H9 (cell line): Measurements from ENCODE around the gene SKOR2. TPM values are rescaled to one million over a fixed set of nuclear protein-coding genes. Genes with fewer than 3 reads are reported as not detected.
"Not testable (repeated sequence)": the region's sequence is repeated elsewhere in the genome, so short reads cannot be mapped to it uniquely, and the experiment has no call there.

ENCODE experiments used
- DNase-seq: peaks from one replicate; pipeline ENCODE4 v3.0.0-alpha.2; 2017
- H2AFZ ChIP-seq: one replicate; pipeline ENCODE4 v1.6.1; 2013; ENCODE audit warnings: mild to moderate bottlenecking, low read length, control low read depth, moderate library complexity
- H2AK5ac ChIP-seq: 2 replicates; pipeline ENCODE4 v1.6.1; 2013; ENCODE audit warnings: low read length, control low read depth, mixed read lengths; ENCODE audit not compliant: insufficient read length
- H2BK120ac ChIP-seq: one replicate; pipeline ENCODE4 v1.6.1; 2013; ENCODE audit warnings: low read depth, mild to moderate bottlenecking, low read length, control low read depth, inconsistent platforms; ENCODE audit not compliant: poor library complexity, severe bottlenecking
- H2BK12ac ChIP-seq: 2 replicates; pipeline ENCODE4 v1.6.1; 2013; ENCODE audit warnings: low read length, control low read depth, mixed read lengths, low read depth; ENCODE audit not compliant: insufficient read length
- H2BK15ac ChIP-seq: 2 replicates; pipeline ENCODE4 v1.6.1; 2013; ENCODE audit warnings: low read depth, low read length, control low read depth
- H2BK20ac ChIP-seq: one replicate; pipeline ENCODE4 v1.6.1; 2013; ENCODE audit warnings: low read depth, mild to moderate bottlenecking, low read length, control low read depth, inconsistent platforms; ENCODE audit not compliant: poor library complexity, severe bottlenecking
- H2BK5ac ChIP-seq: 2 replicates; pipeline ENCODE4 v1.6.1; 2013; ENCODE audit warnings: low read length, control low read depth, mixed read lengths; ENCODE audit not compliant: insufficient read length
- H3K14ac ChIP-seq: 2 replicates; pipeline ENCODE4 v1.6.1; 2013; ENCODE audit warnings: low read length, control low read depth; ENCODE audit not compliant: insufficient read depth
- H3K18ac ChIP-seq: 2 replicates; pipeline ENCODE4 v1.6.1; 2013; ENCODE audit warnings: low read depth, mild to moderate bottlenecking, mixed read lengths, low read length, control low read depth; ENCODE audit not compliant: insufficient read length
- H3K23ac ChIP-seq: 2 replicates; pipeline ENCODE4 v1.6.1; 2013; ENCODE audit warnings: low read length, control low read depth, mixed read lengths, low read depth; ENCODE audit not compliant: insufficient read length
- H3K23me2 ChIP-seq: 2 replicates; pipeline ENCODE4 v1.6.1; 2013; ENCODE audit warnings: low read depth, mild to moderate bottlenecking, mixed read lengths, low read length, control low read depth; ENCODE audit not compliant: insufficient read length, poor library complexity, severe bottlenecking
- H3K27ac ChIP-seq: 2 replicates; pipeline ENCODE4 v1.5.1; 2013; ENCODE audit warnings: low read length, control low read depth, mixed read lengths, low read depth; ENCODE audit not compliant: insufficient read length
- H3K27me3 ChIP-seq: 2 replicates; pipeline ENCODE4 v1.6.1; 2013; ENCODE audit warnings: low read length, control low read depth, inconsistent platforms; ENCODE audit not compliant: insufficient read depth
- H3K4ac ChIP-seq: 2 replicates; pipeline ENCODE4 v1.6.1; 2013; ENCODE audit warnings: low read depth, mild to moderate bottlenecking, control low read depth, inconsistent platforms, low read length, moderate library complexity
- H3K4me1 ChIP-seq: 2 replicates; pipeline ENCODE4 v1.6.1; 2013; ENCODE audit warnings: low read length, control low read depth, inconsistent platforms; ENCODE audit not compliant: insufficient read depth
- H3K4me2 ChIP-seq: 2 replicates; pipeline ENCODE4 v1.6.1; 2013; ENCODE audit warnings: low read length, control low read depth, mixed read lengths; ENCODE audit not compliant: insufficient read length, insufficient read depth
- H3K56ac ChIP-seq: 2 replicates; pipeline ENCODE4 v1.6.1; 2013; ENCODE audit warnings: low read depth, mild to moderate bottlenecking, mixed read lengths, low read length, control low read depth; ENCODE audit not compliant: insufficient read length
- H3K79me1 ChIP-seq: 2 replicates; pipeline ENCODE4 v1.6.1; 2013; ENCODE audit warnings: low read depth, mild to moderate bottlenecking, moderate library complexity, low read length, control low read depth, inconsistent platforms; ENCODE audit not compliant: insufficient read depth, poor library complexity, severe bottlenecking
- H3K79me2 ChIP-seq: 2 replicates; pipeline ENCODE4 v1.6.1; 2013; ENCODE audit warnings: low read length, control low read depth, inconsistent platforms; ENCODE audit not compliant: insufficient read depth
- H3K9ac ChIP-seq: 2 replicates; pipeline ENCODE4 v1.6.1; 2013; ENCODE audit warnings: low read length, control low read depth, mixed read lengths; ENCODE audit not compliant: insufficient read length; ENCODE audit errors: extremely low read depth
- H3K9me3 ChIP-seq: one replicate; pipeline ENCODE4 v1.6.1; 2013; ENCODE audit warnings: low read depth, low read length, inconsistent platforms; ENCODE audit not compliant: control insufficient read depth
- H3T11ph ChIP-seq: one replicate; pipeline ENCODE4 v1.6.1; 2013; ENCODE audit warnings: mild to moderate bottlenecking, low read length, control low read depth, inconsistent platforms
- H4K20me1 ChIP-seq: one replicate; pipeline ENCODE4 v1.6.1; 2013; ENCODE audit not compliant: control insufficient read depth, insufficient read length, insufficient read depth
- H4K5ac ChIP-seq: 2 replicates; pipeline ENCODE4 v1.6.1; 2013; ENCODE audit warnings: low read depth, mild to moderate bottlenecking, mixed read lengths, low read length, control low read depth; ENCODE audit not compliant: insufficient read length
- H4K8ac ChIP-seq: replicated peaks from 2 replicates; pipeline ENCODE4 v1.6.1; 2013; ENCODE audit warnings: low read length, control low read depth, mixed read lengths, low read depth; ENCODE audit not compliant: insufficient read length
- H4K91ac ChIP-seq: 2 replicates; pipeline ENCODE4 v1.6.1; 2013; ENCODE audit warnings: low read depth, mild to moderate bottlenecking, moderate library complexity, mixed read lengths, low read length, control low read depth; ENCODE audit not compliant: insufficient read length
- H3K27ac Mint-ChIP-seq, 3 experiments: 2 replicates in 2 of 3; 3 replicates in 1 of 3; pipeline ENCODE4 v1.8.0; 2020 to 2021; ENCODE audit warnings: mixed read lengths in 3 of 3, mild to moderate bottlenecking in 1 of 3, moderate library complexity in 1 of 3
- H3K27me3 Mint-ChIP-seq: 2 replicates; pipeline ENCODE4 v1.8.0; 2021; ENCODE audit warnings: low read depth, mild to moderate bottlenecking, moderate library complexity, mixed read lengths
- H3K36me3 Mint-ChIP-seq, 3 experiments: 2 replicates in 2 of 3; 3 replicates in 1 of 3; pipeline ENCODE4 v1.8.0; 2020 to 2021; ENCODE audit warnings: low read depth in 3 of 3, mixed read lengths in 3 of 3; ENCODE audit not compliant: insufficient read depth in 1 of 3
- H3K4me1 Mint-ChIP-seq, 2 experiments: 2 replicates each; pipeline ENCODE4 v1.8.0; 2020; ENCODE audit warnings: mixed read lengths in 2 of 2
- H3K4me3 Mint-ChIP-seq, 2 experiments: 2 replicates in 1 of 2; 3 replicates in 1 of 2; pipeline ENCODE4 v1.8.0; 2020 to 2021; ENCODE audit warnings: mild to moderate bottlenecking in 2 of 2, mixed read lengths in 2 of 2, moderate library complexity in 1 of 2
- H3K9me3 Mint-ChIP-seq, 2 experiments: 2 replicates in 1 of 2; 3 replicates in 1 of 2; pipeline ENCODE4 v1.8.0; 2020; ENCODE audit warnings: mild to moderate bottlenecking in 2 of 2, mixed read lengths in 2 of 2, moderate library complexity in 1 of 2
- CTCF ChIP-seq: fragments of 200-600 bp; sonication (generic); conservative IDR thresholded peaks from 3 replicates; pipeline ENCODE4 v1.8.0; 2021; ENCODE audit warnings: antibody characterized with exemption, mild to moderate bottlenecking
- WGBS: extraction: QIAGEN DNeasy Blood & Tissue Kit; methylation state at CpG from one replicate; pipeline ENCODE4 v1.1.7; 2013; ENCODE audit warnings: missing lambda C conversion rate, low lambda C conversion rate, mixed read lengths; ENCODE audit not compliant: insufficient read length; ENCODE audit errors: extremely low coverage; 5-methylcytosine and 5-hydroxymethylcytosine counted together
- total RNA-seq: library from RNA; stranded (reverse); gene quantifications from 2 replicates; pipeline ENCODE4 v1.2.1, GENCODE V29; 2021

Gene SKOR2
- total RNA-seq, 1 experiment from 2014 or later: 0.24 TPM

DNA sequence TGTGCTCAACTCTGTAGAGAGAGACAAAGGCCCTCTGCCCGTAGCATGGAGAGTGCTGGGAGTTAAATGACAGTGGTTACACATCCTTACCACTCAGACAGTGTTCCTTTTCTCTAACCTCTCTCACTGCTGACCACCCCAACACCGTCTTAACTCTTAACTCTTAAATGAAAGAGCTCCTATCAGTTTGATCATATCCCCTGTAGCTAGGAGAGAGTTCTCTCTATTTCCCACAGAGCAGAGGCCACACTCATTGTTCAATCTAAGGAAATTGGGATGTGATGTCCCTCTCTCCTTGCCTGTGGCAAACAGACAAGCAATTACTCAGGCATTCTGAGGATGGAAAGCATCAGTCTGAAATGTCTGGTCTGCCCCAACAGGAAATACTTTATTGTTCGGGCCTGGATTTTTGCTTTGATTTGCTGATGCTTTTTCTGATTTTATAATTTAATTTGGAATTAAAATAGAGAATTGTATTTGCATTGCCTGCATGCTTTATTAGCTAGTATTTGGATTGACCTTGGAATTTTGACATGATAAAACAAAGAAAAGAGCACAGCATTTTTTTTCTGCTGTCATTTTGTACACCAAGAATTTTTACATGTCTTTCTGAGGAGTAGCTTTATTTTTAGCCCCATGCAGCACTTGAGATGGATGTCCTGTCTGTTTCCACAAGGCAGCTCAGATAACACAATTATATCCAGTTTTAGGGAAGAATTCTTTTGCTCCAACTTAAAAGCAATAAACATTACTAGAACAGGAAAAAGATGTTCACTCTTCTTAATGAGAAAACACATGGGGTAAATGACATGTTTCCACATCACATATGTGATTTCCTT is 47.6 kb downstream of the SKOR2 start:
- TF ChIP-seq CTCF: no peak

DNA sequence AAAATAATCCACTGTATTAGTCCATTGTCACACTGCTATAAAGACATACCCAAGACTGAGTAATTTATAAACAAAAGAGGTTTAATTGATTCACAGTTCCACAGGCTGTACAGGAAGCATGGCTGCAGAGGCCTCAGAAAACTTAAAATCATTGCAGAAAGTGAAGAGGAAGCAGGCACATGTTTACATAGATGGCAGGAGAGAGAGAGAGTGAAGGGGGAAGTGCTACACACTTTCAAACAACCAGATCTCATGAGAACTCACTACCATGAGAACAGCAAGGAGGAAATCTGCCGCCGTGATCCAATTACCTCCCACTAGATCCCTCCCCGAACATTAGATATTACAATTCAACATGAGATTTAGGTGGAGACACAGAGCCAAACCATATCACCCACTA is 55.5 kb downstream of the SKOR2 start:
- not testable (repeated sequence) for H2BK15ac ChIP-seq, H3K27me3 Mint-ChIP-seq
- no CpG with 5 or more reads among the region's 3 CpGs for WGBS

More for the DNA sequence above, 47.6 kb downstream of the SKOR2 start:
- H3K56ac ChIP-seq: no peak overlapping the region
- H3K79me1 ChIP-seq: no peaks in the 10 kb centered on the region
- no peaks in the 10 kb centered on the region for H3K27me3 ChIP-seq
- no peak overlapping the region for H4K5ac ChIP-seq
- no peak overlapping the region for H4K91ac ChIP-seq
- H3K4ac ChIP-seq: no peak overlapping the region
- no peak overlapping the region for H3T11ph ChIP-seq
- H3K27ac ChIP-seq: no peak overlapping the region
- Mint-ChIP-seq H3K27me3 (peaks cover 2% of the 10 kb centered on the region; the same call in 1 of the 2 replicates), H3K9me3 (no peaks in the 10 kb centered on the region), H3K36me3 (no peaks in the 10 kb centered on the region), H3K4me3 (no peak overlapping the region; a peak in 1 of 5 replicates), H3K4me1 (peaks cover 5 to 10% of the 10 kb centered on the region in 2 experiments), H3K27ac (no peak overlapping the region)
- no peak overlapping the region for H2AK5ac ChIP-seq
- H3K9ac ChIP-seq: no peak overlapping the region
- no peak overlapping the region for H3K4me2 ChIP-seq
- no peak overlapping the region for H2BK12ac ChIP-seq
- H4K20me1 ChIP-seq: no peaks in the 10 kb centered on the region
- no peak overlapping the region for H2BK120ac ChIP-seq
- H2BK15ac ChIP-seq: no peak overlapping the region
- H4K8ac ChIP-seq: no peak overlapping the region
- H3K18ac ChIP-seq: no peak overlapping the region
- H2BK5ac ChIP-seq: no peak overlapping the region
- no peak overlapping the region for H3K14ac ChIP-seq
- no peak for DNase-seq
- H3K9me3 ChIP-seq: no peaks in the 10 kb centered on the region
- H3K23me2 ChIP-seq: no peaks in the 10 kb centered on the region
- no peak overlapping the region for H3K23ac ChIP-seq
- H3K79me2 ChIP-seq: no peaks in the 10 kb centered on the region; the same call in 1 of the 2 replicates
- WGBS: no CpG with 5 or more reads among the region's 3 CpGs
- H2AFZ ChIP-seq: no peak overlapping the region
- H3K4me1 ChIP-seq: no peaks in the 10 kb centered on the region
- H2BK20ac ChIP-seq: no peak overlapping the region

More for the DNA sequence above, 55.5 kb downstream of the SKOR2 start:
- H4K20me1 ChIP-seq, H3K23ac ChIP-seq, H3K9me3 Mint-ChIP-seq, H3K27ac Mint-ChIP-seq, H3K27ac ChIP-seq, H2AK5ac ChIP-seq, H3K23me2 ChIP-seq, H4K91ac ChIP-seq, H3K4ac ChIP-seq, H3K4me1 ChIP-seq, H3K9me3 ChIP-seq, H4K8ac ChIP-seq, H3K18ac ChIP-seq, H4K5ac ChIP-seq, DNase-seq, H3K4me2 ChIP-seq, H3K4me1 Mint-ChIP-seq, H2AFZ ChIP-seq, H3K9ac ChIP-seq, H3K79me2 ChIP-seq, H3T11ph ChIP-seq, H2BK5ac ChIP-seq, H3K27me3 ChIP-seq, H3K4me3 Mint-ChIP-seq, H2BK20ac ChIP-seq, H2BK120ac ChIP-seq, H3K79me1 ChIP-seq, H3K36me3 Mint-ChIP-seq, H3K14ac ChIP-seq, H3K56ac ChIP-seq, H2BK12ac ChIP-seq: not testable (repeated sequence)
